ENCODE data around the gene PIGV.

GRCh38 chr1:26814377-26814776 is 26.6 kb downstream of the PIGV start:
- TF ChIP-seq CEBPB (IDR thresholded peaks at IDR 0.05; ENCODE audit: low read depth, low read length) (no peak), CTCF (conservative IDR thresholded peaks at IDR 0.05; ENCODE audit: low read depth, low read length) (no peak), POLR2A (IDR thresholded peaks at IDR 0.05; ENCODE audit: low read depth, low read length) (no peak), USF2 (IDR thresholded peaks at IDR 0.05; ENCODE audit: low read depth, low read length) (no peak), BHLHE40 (IDR thresholded peaks at IDR 0.05; ENCODE audit: low read depth, low read length) (no peak), FOS (IDR thresholded peaks at IDR 0.05; ENCODE audit: low read depth, low read length) (no peak), RFX5 (IDR thresholded peaks at IDR 0.05; ENCODE audit: low read depth, low read length) (no peak), MAFK (IDR thresholded peaks at IDR 0.05; ENCODE audit: low read depth, low read length) (no peak), SMC3 (IDR thresholded peaks at IDR 0.05; ENCODE audit: low read depth, low read length) (no peak), MXI1 (IDR thresholded peaks at IDR 0.05; ENCODE audit: borderline replicate concordance, low read depth, low read length) (no peak), RAD21 (IDR thresholded peaks at IDR 0.05; ENCODE audit: low read length) (no peak)
